GM12891 (cell line): ENCODE data around the gene RPL31. TPM values are rescaled to one million over a fixed set of nuclear protein-coding genes. Genes with fewer than 3 reads are reported as not detected.

Source experiments
- DNase-seq: peaks from one replicate; pipeline ENCODE4 v3.0.0; 2011; ENCODE audit warnings: low spot score; ENCODE audit not compliant: insufficient read length
- FAIRE-seq: peaks from 2 replicates; lab custom pipeline; 2011; peaks lifted over from hg19 to GRCh38; lab: Jason Lieb, UNC
- PAX5 ChIP-seq: IDR thresholded peaks from 2 replicates; pipeline ENCODE4 v1.6.1; 2011; ENCODE audit warnings: low read length, moderate library complexity, mild to moderate bottlenecking; ENCODE audit not compliant: insufficient read depth, severe bottlenecking
- POLR2A ChIP-seq: IDR thresholded peaks from 2 replicates; pipeline ENCODE4 v1.6.1; 2011; ENCODE audit warnings: low read depth, low read length, control low read depth
- POLR2AphosphoS5 ChIP-seq: IDR thresholded peaks from 2 replicates; pipeline ENCODE4 v1.6.1; 2011; ENCODE audit warnings: low read depth, low read length, control low read depth
- POU2F2 ChIP-seq: IDR thresholded peaks from 2 replicates; pipeline ENCODE4 v1.6.1; 2011; ENCODE audit warnings: low read depth, mild to moderate bottlenecking, control low read depth, low read length, moderate library complexity
- SPI1 ChIP-seq: IDR thresholded peaks from 2 replicates; pipeline ENCODE4 v1.6.1; 2011; ENCODE audit warnings: low read depth, low read length, control low read depth
- TAF1 ChIP-seq: IDR thresholded peaks from 2 replicates; pipeline ENCODE4 v1.6.1; 2011; ENCODE audit warnings: low read depth, low read length, control low read depth
- polyA plus RNA-seq: library from polyadenylated mRNA; unstranded; fragments of >200 nt; gene quantifications from one replicate; pipeline ENCODE4 v1.2.1, GENCODE V29; 2012; ENCODE audit warnings: low read depth, missing spikeins, inconsistent platforms; ENCODE audit not compliant: missing spikeins

Gene RPL31
- 10,164 TPM for polyA plus RNA-seq

- DNase-seq (peak; percentile 99), FAIRE-seq (peak; percentile 93)
- TF ChIP-seq POLR2AphosphoS5 = peak; percentile 99
- peak; percentile 94 for TF ChIP-seq POU2F2
- TF ChIP-seq POLR2A = peak; percentile 99
- TF ChIP-seq PAX5 = no peak
- peak; percentile 100 for TF ChIP-seq TAF1
- 0 out of 2 replicates have a peak, but pooled peaks have one; percentile 29 for TF ChIP-seq SPI1
These were observed at the start of gene RPL31 for GRCh38 chr2:101001691-101002561. Gene RPL31, plus strand, starts transcription at chr2:101002289. Its CDS starts 413 bp downstream, at chr2:101002702.

- FAIRE-seq = no peak
- TF ChIP-seq SPI1 (no peak), POLR2AphosphoS5 (no peak), PAX5 (no peak), TAF1 (no peak), POU2F2 (no peak), POLR2A (no peak)
These were observed 49.6 kb upstream of the RPL31 start for GRCh38 chr2:100952512-100952911.

GRCh38 chr2:100953406-100954043, 48.6 kb upstream of the RPL31 start:
- TF ChIP-seq POLR2A (no peak), PAX5 (no peak), SPI1 (no peak), POU2F2 (no peak), TAF1 (no peak), POLR2AphosphoS5 (no peak)

More at GRCh38 chr2:100952512-100952911, 49.6 kb upstream of the RPL31 start:
- no peak for DNase-seq

GRCh38 chr2:100954044-100954420, 48.1 kb upstream of the RPL31 start:
- TF ChIP-seq SPI1 = no peak
- TF ChIP-seq POU2F2 = no peak
- no peak for TF ChIP-seq TAF1
- TF ChIP-seq PAX5 = no peak
- no peak for TF ChIP-seq POLR2AphosphoS5
- no peak for TF ChIP-seq POLR2A
- no peak for FAIRE-seq
- DNase-seq = no peak

More at GRCh38 chr2:100953406-100954043, 48.6 kb upstream of the RPL31 start:
- no peak for DNase-seq
- no peak for FAIRE-seq

- no peak for TF ChIP-seq POU2F2
- TF ChIP-seq PAX5 = no peak
- no peak for TF ChIP-seq SPI1
- TF ChIP-seq POLR2AphosphoS5 = no peak
- TF ChIP-seq TAF1 = no peak
- TF ChIP-seq POLR2A = no peak
- no peak for FAIRE-seq
These were observed 46.9 kb upstream of the RPL31 start for GRCh38 chr2:100955226-100955625.

GRCh38 chr2:100956081-100956480, 46.0 kb upstream of the RPL31 start:
- DNase-seq (no peak), FAIRE-seq (no peak)
- TF ChIP-seq PAX5 (no peak), POU2F2 (no peak), SPI1 (no peak), POLR2A (no peak), POLR2AphosphoS5 (no peak), TAF1 (no peak)

More at GRCh38 chr2:100955226-100955625, 46.9 kb upstream of the RPL31 start:
- DNase-seq = no peak

GRCh38 chr2:100957996-100958653, 44.0 kb upstream of the RPL31 start:
- no peak for DNase-seq
- FAIRE-seq = no peak
- TF ChIP-seq PAX5 (no peak), POU2F2 (no peak), TAF1 (no peak), SPI1 (no peak), POLR2A (no peak), POLR2AphosphoS5 (no peak)

GRCh38 chr2:100959225-100959880, 42.7 kb upstream of the RPL31 start:
- DNase-seq (no peak), FAIRE-seq (no peak)
- TF ChIP-seq POLR2A (no peak), POLR2AphosphoS5 (no peak), TAF1 (no peak), POU2F2 (no peak), PAX5 (no peak), SPI1 (no peak)
